Metanephros (tissue), 1 donor: Measurements from ENCODE around the gene PLA2G4E. TPM values are rescaled to one million over a fixed set of nuclear protein-coding genes. Genes with fewer than 3 reads are reported as not detected.

Source experiments
- total RNA-seq: library from RNA; depleted of rRNA; stranded (reverse); fragments of >200 nt; gene quantifications from one replicate; pipeline ENCODE4 v1.2.3, GENCODE V29; 2014

PLA2G4E gene
- 0.29 TPM for total RNA-seq

GRCh38 chr15:42020713-42021273 is at the start of gene PLA2G4E:
TSS of gene PLA2G4E (minus strand) at chr15:42021042. CDS start at chr15:42021030, 12 bp downstream.

GRCh38 chr15:41972253-41973242 is 48.3 kb downstream of the PLA2G4E start, which contains the start of gene EHD4:
TSS of gene EHD4 (minus strand) at chr15:41972557. CDS start at chr15:41972494, 63 bp downstream.

Other genes starting within 250 kb of the PLA2G4E start
- gene MAPKBP1, start 246.6 kb downstream of the PLA2G4E start, total RNA-seq: 25.4 TPM
- gene JMJD7, start 192.9 kb downstream of the PLA2G4E start, total RNA-seq: 14.2 TPM
- gene PLA2G4B, start 182.2 kb downstream of the PLA2G4E start, total RNA-seq: 6.2 TPM
- gene SPTBN5, start 127.0 kb downstream of the PLA2G4E start, total RNA-seq: 1.4 TPM
- gene EHD4, start 48.5 kb downstream of the PLA2G4E start, total RNA-seq: 26.2 TPM
- gene PLA2G4D, start 73.5 kb upstream of the PLA2G4E start, total RNA-seq: not detected
- gene PLA2G4F, start 135.6 kb upstream of the PLA2G4E start, total RNA-seq: 27.8 TPM
- 59.7 TPM for gene VPS39, start 187.3 kb upstream of the PLA2G4E start, total RNA-seq